B cell (primary cell): ENCODE measurements around the gene TXNDC2. TPM values are rescaled to one million over a fixed set of nuclear protein-coding genes. Genes with fewer than 3 reads are reported as not detected.

Experiments used
- ATAC-seq: fragments of 200-7000 bp; cut with Tn5 transposase; one replicate; pipeline ENCODE4 v1.10.0; 2021; ENCODE audit warnings: low read depth, mild to moderate bottlenecking, moderate number of reproducible peaks, moderate library complexity
- CTCF ChIA-PET: fragments of 350-600 bp; sonication (Branson Sonifier 250); formaldehyde crosslinking; loops from one replicate; lab custom pipeline; 2021; ENCODE audit warnings: antibody characterized with exemption, inconsistent platforms; lab: Charles Lee
- POLR2A ChIA-PET: fragments of 350-600 bp; sonication (Branson Sonifier 250); formaldehyde crosslinking; loops from one replicate; lab custom pipeline; 2021; ENCODE audit warnings: antibody characterized with exemption; lab: Charles Lee
- DNase-seq: peaks from one replicate; pipeline ENCODE4 v3.0.0; 2013
- H2AFZ ChIP-seq: 2 replicates; pipeline ENCODE4 v1.6.1; 2012; ENCODE audit warnings: mild to moderate bottlenecking, low read depth, low read length; ENCODE audit not compliant: insufficient read depth, poor library complexity, severe bottlenecking
- H3K27ac ChIP-seq, 2 donors: 1 replicate in 1 of 2; 2 replicates in 1 of 2; pipeline ENCODE4 v1.5.1; 2012 to 2013; ENCODE audit warnings: low read length in 2 of 2, mild to moderate bottlenecking in 2 of 2, moderate library complexity in 1 of 2
- H3K27me3 ChIP-seq, 4 experiments: fragments of 200-600 bp in 1 of 4; sonication (generic) in 1 of 4; replicated peaks in 1 of 4; 1 replicate in 2 of 4; 2 replicates in 2 of 4; pipeline versions ENCODE4 v1.6.1 to v1.7.0; 2013 to 2016; ENCODE audit warnings: low read length in 3 of 4, mild to moderate bottlenecking in 2 of 4, mixed read lengths in 1 of 4, moderate library complexity in 1 of 4; ENCODE audit not compliant: insufficient read depth in 4 of 4, control insufficient read depth in 3 of 4; ENCODE audit errors: control extremely low read depth in 1 of 4
- H3K36me3 ChIP-seq, 2 experiments: replicated peaks in 1 of 2; 1 replicate in 1 of 2; 2 replicates in 1 of 2; pipeline versions ENCODE4 v1.6.1 to v1.7.1; 2013; ENCODE audit warnings: low read length in 1 of 2; ENCODE audit not compliant: insufficient read depth in 2 of 2, control insufficient read depth in 1 of 2; ENCODE audit errors: control extremely low read depth in 1 of 2, extremely low read depth in 1 of 2
- H3K4me1 ChIP-seq, 2 donors: fragments of 200-600 bp in 1 of 2; sonication (generic) in 1 of 2; 1 replicate in 1 of 2; 2 replicates in 1 of 2; pipeline versions ENCODE4 v1.5.1 to v1.6.1; 2013 to 2017; ENCODE audit warnings: low read length in 2 of 2; ENCODE audit not compliant: control insufficient read depth in 2 of 2, insufficient read depth in 2 of 2
- H3K4me2 ChIP-seq: replicated peaks from 2 replicates; pipeline ENCODE3; 2012; ENCODE audit warnings: mild to moderate bottlenecking, low read depth, low read length; ENCODE audit not compliant: poor library complexity, severe bottlenecking
- H3K4me3 ChIP-seq, 5 experiments: fragments of 200-600 bp in 1 of 5; sonication (generic) in 1 of 5; 1 replicate in 3 of 5; 2 replicates in 2 of 5; pipeline versions ENCODE4 v1.5.1 to v1.7.0; 2011 to 2016; ENCODE audit warnings: low read length in 4 of 5, mild to moderate bottlenecking in 4 of 5, low read depth in 2 of 5, control low read depth in 1 of 5, moderate library complexity in 1 of 5; ENCODE audit not compliant: insufficient read depth in 1 of 5; ENCODE audit errors: control extremely low read depth in 1 of 5, extremely low read depth in 1 of 5
- H3K79me2 ChIP-seq: fragments of 200-600 bp; sonication (generic); one replicate; pipeline ENCODE4 v1.6.0; 2016; ENCODE audit warnings: low read length; ENCODE audit not compliant: control insufficient read depth, insufficient read depth
- H3K9ac ChIP-seq: fragments of 200-600 bp; sonication (generic); 2 replicates; pipeline ENCODE4 v1.6.1; 2017; ENCODE audit warnings: mild to moderate bottlenecking, low read length, moderate library complexity
- H3K9me3 ChIP-seq, 3 donors: one replicate each; pipeline versions ENCODE4 v1.6.1 to v1.7.1; 2013; ENCODE audit warnings: low read length in 2 of 3; ENCODE audit not compliant: control insufficient read depth in 2 of 3, insufficient read depth in 1 of 3; ENCODE audit errors: control extremely low read depth in 1 of 3
- H4K20me1 ChIP-seq: 2 replicates; pipeline ENCODE4 v1.6.0; 2012; ENCODE audit warnings: mild to moderate bottlenecking, low read length; ENCODE audit not compliant: insufficient read depth, control insufficient read depth, poor library complexity, severe bottlenecking
- H3K27ac Mint-ChIP-seq: one replicate; pipeline ENCODE4 v1.8.0; 2021; ENCODE audit warnings: mixed read lengths
- H3K27me3 Mint-ChIP-seq: one replicate; pipeline ENCODE4 v1.8.0; 2021; ENCODE audit warnings: mixed read lengths
- H3K4me1 Mint-ChIP-seq: one replicate; pipeline ENCODE4 v1.8.0; 2021; ENCODE audit warnings: mixed read lengths
- H3K4me3 Mint-ChIP-seq: one replicate; pipeline ENCODE4 v1.8.0; 2021; ENCODE audit warnings: mixed read lengths
- H3K9me3 Mint-ChIP-seq: one replicate; pipeline ENCODE4 v1.8.0; 2022; ENCODE audit warnings: mixed read lengths; ENCODE audit not compliant: insufficient read depth
- EZH2 ChIP-seq: IDR thresholded peaks from 2 replicates; pipeline ENCODE4 v1.6.1; 2012; ENCODE audit warnings: borderline replicate concordance, low read depth, mild to moderate bottlenecking, moderate library complexity, low read length; ENCODE audit not compliant: insufficient read depth, poor library complexity, severe bottlenecking
- WGBS: methylation state at CpG from one replicate; pipeline ENCODE4 v1.1.5; 2013; ENCODE audit warnings: missing lambda C conversion rate; ENCODE audit not compliant: insufficient coverage; 5-methylcytosine and 5-hydroxymethylcytosine counted together
- intact Hi-C: fragments of 100-400 bp; cut with micrococcal nuclease; formaldehyde crosslinking; loops from one replicate; pipeline ENCODE4 v1.10.0; 2022
- polyA plus RNA-seq: library from polyadenylated mRNA; depleted of rRNA; stranded (reverse); fragments of >200 nt; gene quantifications from 2 replicates; pipeline ENCODE4 v1.2.3, GENCODE V29; 2012
- total RNA-seq, 2 donors: library from RNA; stranded (reverse); fragments of 120-200 nt in 1 of 2; gene quantifications; 1 replicate in 1 of 2; 2 replicates in 1 of 2; pipeline versions ENCODE4 v1.2.3 to v1.2.4, GENCODE V29; 2013 to 2022
- TF ChIP-seq, protein P1 (sequence below): fragments of 200-600 bp; IDR thresholded peaks from one replicate; pipeline ENCODE4 v1.8.0; 2022; ENCODE audit warnings: antibody characterized with exemption, mild to moderate bottlenecking

Gene TXNDC2
- total and polyA plus RNA-seq, 2 donors (not counting 1 experiment from before 2014, with no cell fraction given): 0.07 to 0.22 TPM

- no peak overlapping the region for H3K27ac ChIP-seq
- no peak for ATAC-seq
- ChIA-PET POLR2A (no interaction called here), CTCF (interaction anchor here (0.6 kb wide), 1 partner anchor 23 kb away, joined by 3 read pairs; no protein-coding TSS in a partner anchor)
- no peaks in the 10 kb centered on the region for H3K27me3 ChIP-seq
- no peaks in the 10 kb centered on the region for H3K36me3 ChIP-seq
- H3K9me3 ChIP-seq: peaks cover 1 to 18% (median 17%) of the 10 kb centered on the region in 3 donors
- no peak overlapping the region for H3K9ac ChIP-seq
- H3K4me1 ChIP-seq: no peaks in the 10 kb centered on the region
- no peak overlapping the region for H3K4me2 ChIP-seq
- intact Hi-C loops: no loop called here
- no peak overlapping the region for H3K4me3 Mint-ChIP-seq
- H3K9me3 Mint-ChIP-seq: peaks cover 6% of the 10 kb centered on the region
- no peak overlapping the region for H3K4me3 ChIP-seq
- peaks cover 18% of the 10 kb centered on the region for H3K27me3 Mint-ChIP-seq
- H3K27ac Mint-ChIP-seq: no peak overlapping the region
- H2AFZ ChIP-seq: no peak overlapping the region
- TF ChIP-seq, protein P1, sequence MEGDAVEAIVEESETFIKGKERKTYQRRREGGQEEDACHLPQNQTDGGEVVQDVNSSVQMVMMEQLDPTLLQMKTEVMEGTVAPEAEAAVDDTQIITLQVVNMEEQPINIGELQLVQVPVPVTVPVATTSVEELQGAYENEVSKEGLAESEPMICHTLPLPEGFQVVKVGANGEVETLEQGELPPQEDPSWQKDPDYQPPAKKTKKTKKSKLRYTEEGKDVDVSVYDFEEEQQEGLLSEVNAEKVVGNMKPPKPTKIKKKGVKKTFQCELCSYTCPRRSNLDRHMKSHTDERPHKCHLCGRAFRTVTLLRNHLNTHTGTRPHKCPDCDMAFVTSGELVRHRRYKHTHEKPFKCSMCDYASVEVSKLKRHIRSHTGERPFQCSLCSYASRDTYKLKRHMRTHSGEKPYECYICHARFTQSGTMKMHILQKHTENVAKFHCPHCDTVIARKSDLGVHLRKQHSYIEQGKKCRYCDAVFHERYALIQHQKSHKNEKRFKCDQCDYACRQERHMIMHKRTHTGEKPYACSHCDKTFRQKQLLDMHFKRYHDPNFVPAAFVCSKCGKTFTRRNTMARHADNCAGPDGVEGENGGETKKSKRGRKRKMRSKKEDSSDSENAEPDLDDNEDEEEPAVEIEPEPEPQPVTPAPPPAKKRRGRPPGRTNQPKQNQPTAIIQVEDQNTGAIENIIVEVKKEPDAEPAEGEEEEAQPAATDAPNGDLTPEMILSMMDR: no peak
- no peak for TF ChIP-seq EZH2
- no CpG with 5 or more reads among the region's 4 CpGs for WGBS
- no peak for DNase-seq
- no peaks in the 10 kb centered on the region for H4K20me1 ChIP-seq
- H3K4me1 Mint-ChIP-seq: peaks cover 7% of the 10 kb centered on the region
- no peaks in the 10 kb centered on the region for H3K79me2 ChIP-seq
These were observed 18.6 kb upstream of the TXNDC2 start for GRCh38 chr18:9867071-9867594.

DNA sequence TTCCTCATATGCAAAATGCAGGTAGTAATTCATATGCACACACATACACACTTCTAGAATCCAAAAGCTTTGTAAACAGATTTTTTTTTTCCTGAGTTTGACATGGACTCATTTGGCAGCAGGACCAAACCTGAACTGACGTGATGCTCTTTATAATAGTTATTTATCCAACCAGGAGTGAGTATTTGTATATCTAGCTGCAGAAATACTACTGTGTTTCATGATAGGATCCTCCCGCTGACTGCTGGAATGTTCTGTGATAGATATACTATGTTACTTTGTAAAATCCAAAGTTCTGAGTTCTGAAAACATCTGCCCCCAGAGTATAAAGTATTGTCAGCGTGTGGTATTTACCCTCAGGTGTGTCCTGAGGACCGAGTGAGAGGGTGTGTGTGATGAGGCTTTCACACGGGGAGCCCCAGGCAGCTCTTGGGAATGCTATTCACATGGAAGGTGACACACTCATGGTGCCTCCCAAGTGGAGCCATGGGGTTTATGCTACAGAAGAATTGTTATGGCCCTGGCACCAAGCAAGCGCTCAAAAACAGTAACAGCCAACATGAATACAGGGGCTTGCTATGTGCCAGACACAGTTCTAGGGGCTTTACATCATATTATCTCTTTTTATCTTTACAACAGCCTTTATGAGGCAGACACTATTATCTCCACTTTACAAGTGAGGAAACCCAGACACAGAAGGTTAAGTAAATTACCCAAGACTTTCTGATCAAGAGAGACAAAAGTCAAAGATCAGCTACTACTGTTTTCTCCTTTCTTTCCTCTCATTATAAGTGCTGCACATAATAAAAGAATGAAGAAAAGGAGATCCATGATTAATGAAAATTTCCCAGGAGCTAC, 16.7 kb upstream of the TXNDC2 start:
- intact Hi-C loops: no loop called here
- TF ChIP-seq, protein P1: no peak
- no peak for TF ChIP-seq EZH2
- Histone ChIP-seq H3K9ac (no peak overlapping the region), H3K27ac (no peak overlapping the region), H3K4me2 (no peak overlapping the region), H3K4me1 (no peaks in the 10 kb centered on the region), H4K20me1 (no peaks in the 10 kb centered on the region), H3K36me3 (no peaks in the 10 kb centered on the region), H3K79me2 (no peaks in the 10 kb centered on the region), H3K9me3 (peaks cover 1 to 18% (median 17%) of the 10 kb centered on the region in 3 donors), H3K27me3 (peaks cover 0 to 4% (median 0%) of the 10 kb centered on the region in 4 experiments), H2AFZ (no peak overlapping the region), H3K4me3 (no peak overlapping the region)
- H3K4me3 Mint-ChIP-seq: no peak overlapping the region
- peaks cover 18% of the 10 kb centered on the region for H3K27me3 Mint-ChIP-seq
- POLR2A ChIA-PET: no interaction called here
- peaks cover 6% of the 10 kb centered on the region for H3K9me3 Mint-ChIP-seq
- no peak overlapping the region for H3K27ac Mint-ChIP-seq
- DNase-seq (no peak), ATAC-seq (no peak)
- peaks cover 1% of the 10 kb centered on the region for H3K4me1 Mint-ChIP-seq
- CTCF ChIA-PET: no interaction called here
- 53% methylated on average over 3 of the region's 6 CpGs for WGBS
